RCC 7860 (cell line): ENCODE results near the gene MTOR.
"Not testable (repeated sequence)": the region's sequence is repeated elsewhere in the genome, so short reads cannot be mapped to it uniquely, and the experiment has no call there.

Experiments used
- DNase-seq: peaks from one replicate; pipeline ENCODE4 v3.0.0-alpha.2; 2015; ENCODE audit warnings: low spot score
- FAIRE-seq: peaks from 2 replicates; lab custom pipeline; 2012; peaks lifted over from hg19 to GRCh38; lab: Jason Lieb, UNC

The MTOR gene

GRCh38 chr1:11281518-11282331 lies 19.4 kb upstream of the MTOR start:
- no peak for DNase-seq
- FAIRE-seq = no peak

GRCh38 chr1:11280719-11281376 lies 18.5 kb upstream of the MTOR start:
- FAIRE-seq (no peak), DNase-seq (no peak)

GRCh38 chr1:11279630-11280029 lies 17.3 kb upstream of the MTOR start:
- DNase-seq = no peak
- no peak for FAIRE-seq

GRCh38 chr1:11279152-11279551 lies 16.8 kb upstream of the MTOR start:
- DNase-seq = no peak
- no peak for FAIRE-seq

- FAIRE-seq = no peak
- no peak for DNase-seq
Observed at GRCh38 chr1:11273595-11274234, 11.4 kb upstream of the MTOR start.

GRCh38 chr1:11272832-11273594 lies 10.7 kb upstream of the MTOR start, which contains the start of gene UBIAD1:
Gene UBIAD1 (plus strand): TSS chr1:11273198. CDS start chr1:11273532, 334 bp downstream.
- no peak for FAIRE-seq
- DNase-seq = peak; percentile 66

GRCh38 chr1:11272544-11272831 lies 10.1 kb upstream of the MTOR start:
- FAIRE-seq (no peak), DNase-seq (no peak)

- DNase-seq, FAIRE-seq: not testable (repeated sequence)
Observed at GRCh38 chr1:11267350-11268337, 5.3 kb upstream of the MTOR start.

- no peak for DNase-seq
- FAIRE-seq = no peak
Observed at GRCh38 chr1:11266268-11267074, 4.1 kb upstream of the MTOR start.

- FAIRE-seq (no peak), DNase-seq (no peak)
Observed at GRCh38 chr1:11256299-11256698, 6.1 kb downstream of the MTOR start.

GRCh38 chr1:11253226-11253625 lies 9.1 kb downstream of the MTOR start:
- FAIRE-seq = no peak
- DNase-seq = no peak

GRCh38 chr1:11252538-11252937 lies 9.8 kb downstream of the MTOR start:
- DNase-seq = no peak
- FAIRE-seq = no peak

- DNase-seq (no peak), FAIRE-seq (no peak)
Observed at GRCh38 chr1:11248169-11248568, 14.2 kb downstream of the MTOR start.

- FAIRE-seq = no peak
- DNase-seq = no peak
Observed at GRCh38 chr1:11245904-11246719, 16.2 kb downstream of the MTOR start.

GRCh38 chr1:11245248-11245647 lies 17.1 kb downstream of the MTOR start:
- DNase-seq (no peak), FAIRE-seq (no peak)

GRCh38 chr1:11238311-11238710 lies 24.0 kb downstream of the MTOR start:
- DNase-seq (no peak), FAIRE-seq (no peak)

- DNase-seq = no peak
- no peak for FAIRE-seq
Observed at GRCh38 chr1:11237356-11237755, 25.0 kb downstream of the MTOR start.

GRCh38 chr1:11233208-11233607 lies 29.1 kb downstream of the MTOR start:
- no peak for FAIRE-seq
- DNase-seq = no peak
